Measurements from ENCODE around the gene PTTG1. TPM values are rescaled to one million over a fixed set of nuclear protein-coding genes. Genes with fewer than 3 reads are reported as not detected.

The PTTG1 gene
- total and polyA plus RNA-seq, 2 donors: 72.9 to 179 TPM

Other genes starting within 250 kb of the PTTG1 start
- 13.0 TPM for gene FABP6, start 192.3 kb upstream of the PTTG1 start, total RNA-seq
- gene FABP6, start 192.3 kb upstream of the PTTG1 start, polyA plus RNA-seq: 64.3 TPM
- gene CCNJL, start 109.3 kb upstream of the PTTG1 start, total RNA-seq: 1.7 TPM
- 2.7 TPM for gene CCNJL, start 109.3 kb upstream of the PTTG1 start, polyA plus RNA-seq
- 0.61 TPM for gene C1QTNF2, start 51.2 kb upstream of the PTTG1 start, total RNA-seq
- 0.46 TPM for gene C1QTNF2, start 51.2 kb upstream of the PTTG1 start, polyA plus RNA-seq
- gene FAM200C, start 21.8 kb upstream of the PTTG1 start, total RNA-seq: 4.1 TPM
- gene FAM200C, start 21.8 kb upstream of the PTTG1 start, polyA plus RNA-seq: 5.5 TPM
- 46.9 TPM for gene SLU7, start 2.8 kb upstream of the PTTG1 start, total RNA-seq
- gene SLU7, start 2.8 kb upstream of the PTTG1 start, polyA plus RNA-seq: 45.3 TPM

Data from thymus (tissue), 2 donors.